ENCODE results near the gene NRG2. TPM values are rescaled to one million over a fixed set of nuclear protein-coding genes. Genes with fewer than 3 reads are reported as not detected.
A peak's percentile ranks its signal among the peaks of the same experiment; 100 is the strongest.

Gene NRG2
- total RNA-seq, 1 donor from 2014 or later, result 0.07 TPM

- TF ChIP-seq CTCF (IDR thresholded peaks at IDR 0.05), result peak; percentile 64
- no peak overlapping the region for H3K4me3 Mint-ChIP-seq
- ChIA-PET POLR2A (interaction anchor here (1.8 kb wide), 1 partner anchor 76 kb away, joined by 8 read pairs; no protein-coding TSS in a partner anchor), CTCF (interaction anchor here (0.8 to 2.3 kb wide), 5 partner anchors 72 to 442 kb away, joined by 4 to 19 read pairs (median 7); no protein-coding TSS in a partner anchor)
- intact Hi-C loops (cut with micrococcal nuclease), result loop anchor here (1.0 kb wide), 4 partner anchors 77 to 442 kb away; no protein-coding TSS in a partner anchor
- ATAC-seq (ENCODE audit: low read depth) (peak; percentile 90), DNase-seq (peak; percentile 45)
- no peak overlapping the region for H3K27ac Mint-ChIP-seq
- no peaks in the 10 kb centered on the region for H3K36me3 Mint-ChIP-seq (ENCODE audit: low read depth)
- H3K27me3 Mint-ChIP-seq, result peaks cover 20% of the 10 kb centered on the region
- no peaks in the 10 kb centered on the region for H3K9me3 Mint-ChIP-seq
- H3K4me1 Mint-ChIP-seq, result peaks cover 5% of the 10 kb centered on the region
Measured at GRCh38 chr5:139863855-139864558, 179.1 kb downstream of the NRG2 start.

GRCh38 chr5:139863361-139863760 is 179.7 kb downstream of the NRG2 start:
- Mint-ChIP-seq H3K4me3 (no peak overlapping the region), H3K27ac (no peak overlapping the region), H3K36me3 (ENCODE audit: low read depth) (no peaks in the 10 kb centered on the region), H3K27me3 (peaks cover 16% of the 10 kb centered on the region), H3K4me1 (peaks cover 5% of the 10 kb centered on the region), H3K9me3 (no peaks in the 10 kb centered on the region)
- POLR2A ChIA-PET, result interaction anchor here (1.8 kb wide), 1 partner anchor 76 kb away, joined by 8 read pairs; no protein-coding TSS in a partner anchor
- ATAC-seq (ENCODE audit: low read depth) (no peak), DNase-seq (no peak)
- TF ChIP-seq CTCF (IDR thresholded peaks at IDR 0.05), result no peak
- intact Hi-C loops (cut with micrococcal nuclease), result no loop called here
- CTCF ChIA-PET, result interaction anchor here (0.8 to 2.3 kb wide), 8 partner anchors 9 to 441 kb away, joined by 3 to 19 read pairs (median 4); no protein-coding TSS in a partner anchor

GRCh38 chr5:139862803-139863202 is 180.3 kb downstream of the NRG2 start:
- DNase-seq (no peak), ATAC-seq (ENCODE audit: low read depth) (no peak)
- Mint-ChIP-seq H3K4me3 (no peak overlapping the region), H3K9me3 (no peaks in the 10 kb centered on the region), H3K36me3 (ENCODE audit: low read depth) (no peaks in the 10 kb centered on the region), H3K27me3 (peaks cover 13% of the 10 kb centered on the region), H3K4me1 (peaks cover 5% of the 10 kb centered on the region), H3K27ac (no peak overlapping the region)
- ChIA-PET POLR2A (interaction anchor here (0.7 to 1.8 kb wide), 2 partner anchors 15 to 75 kb away, joined by 3 to 8 read pairs; no protein-coding TSS in a partner anchor), CTCF (interaction anchor here (0.8 to 2.3 kb wide), 9 partner anchors 10 to 440 kb away, joined by 3 to 19 read pairs (median 5); no protein-coding TSS in a partner anchor)
- intact Hi-C loops (cut with micrococcal nuclease), result no loop called here
- TF ChIP-seq CTCF (IDR thresholded peaks at IDR 0.05), result no peak

GRCh38 chr5:139862313-139862712 is 180.8 kb downstream of the NRG2 start:
- POLR2A ChIA-PET, result interaction anchor here (0.7 to 1.8 kb wide), 2 partner anchors 15 to 75 kb away, joined by 3 to 8 read pairs; no protein-coding TSS in a partner anchor

More at GRCh38 chr5:139862313-139862712, 180.8 kb downstream of the NRG2 start:
- DNase-seq (no peak), ATAC-seq (ENCODE audit: low read depth) (no peak)
- Mint-ChIP-seq H3K4me3 (no peak overlapping the region), H3K36me3 (ENCODE audit: low read depth) (no peaks in the 10 kb centered on the region), H3K4me1 (peaks cover 5% of the 10 kb centered on the region), H3K27ac (no peak overlapping the region), H3K27me3 (peaks cover 13% of the 10 kb centered on the region), H3K9me3 (no peaks in the 10 kb centered on the region)
- intact Hi-C loops (cut with micrococcal nuclease), result no loop called here
- no peak for TF ChIP-seq CTCF (IDR thresholded peaks at IDR 0.05)
- CTCF ChIA-PET, result interaction anchor here (0.8 to 2.3 kb wide), 6 partner anchors 9 to 440 kb away, joined by 3 to 19 read pairs (median 4); no protein-coding TSS in a partner anchor

Data from activated B cell treated with CpG ODN at 0.5 μM for 24 hours (primary cell).